Omental fat pad (tissue), 4 donors: Measurements from ENCODE around the gene DUS2. TPM values are rescaled to one million over a fixed set of nuclear protein-coding genes. Genes with fewer than 3 reads are reported as not detected.
"Not testable (repeated sequence)": the region's sequence is repeated elsewhere in the genome, so short reads cannot be mapped to it uniquely, and the experiment has no call there.

Source experiments
- ATAC-seq: fragments of 150-250 bp; one replicate; pipeline ENCODE4 v1.9.1; 2016; ENCODE audit warnings: mild to moderate bottlenecking, moderate library complexity; ENCODE audit not compliant: low FRiP score
- DNase-seq: peaks from one replicate; pipeline ENCODE4 v3.0.0-alpha.2; 2019; ENCODE audit warnings: low spot score
- CTCF ChIP-seq, 3 donors: fragments of 450-650 bp; IDR thresholded peaks; one replicate each; pipeline ENCODE4 v1.5.1; 2016 to 2017; ENCODE audit warnings: antibody characterized with exemption in 3 of 3, mild to moderate bottlenecking in 3 of 3, moderate library complexity in 2 of 3
- total RNA-seq, 4 donors: library from RNA; depleted of rRNA; stranded (reverse); fragments of >200 nt; gene quantifications; one replicate each; pipeline ENCODE4 v1.1.0, GENCODE V29; 2016

Gene DUS2
- total RNA-seq, 4 donors from 2014 or later: 6.7 to 17.9 (median 10.2) TPM

- no peak for DNase-seq
- ATAC-seq: no peak
- TF ChIP-seq CTCF (IDR thresholded peaks at IDR 0.05): no peak
Observed at GRCh38 chr16:68093816-68094613, 70.9 kb downstream of the DUS2 start.

GRCh38 chr16:68094614-68094934 lies 71.5 kb downstream of the DUS2 start:
- TF ChIP-seq CTCF (IDR thresholded peaks at IDR 0.05): no peak
- no peak for DNase-seq
- ATAC-seq: no peak

GRCh38 chr16:68096491-68096890 lies 73.4 kb downstream of the DUS2 start:
- no peak for TF ChIP-seq CTCF (IDR thresholded peaks at IDR 0.05)
- no peak for ATAC-seq
- DNase-seq: no peak

GRCh38 chr16:68097088-68097487 lies 74.0 kb downstream of the DUS2 start:
- no peak for TF ChIP-seq CTCF (IDR thresholded peaks at IDR 0.05)
- ATAC-seq: no peak
- no peak for DNase-seq

GRCh38 chr16:68097895-68098294 lies 74.8 kb downstream of the DUS2 start:
- no peak for ATAC-seq
- no peak for DNase-seq
- TF ChIP-seq CTCF (IDR thresholded peaks at IDR 0.05): no peak

- DNase-seq (no peak), ATAC-seq (no peak)
- no peak for TF ChIP-seq CTCF (IDR thresholded peaks at IDR 0.05)
Observed at GRCh38 chr16:68100488-68100887, 77.4 kb downstream of the DUS2 start.

- ATAC-seq: no peak
- no peak for TF ChIP-seq CTCF (IDR thresholded peaks at IDR 0.05)
- no peak for DNase-seq
Observed at GRCh38 chr16:68105611-68106010, 82.5 kb downstream of the DUS2 start.

- ATAC-seq, DNase-seq: not testable (repeated sequence)
Observed at GRCh38 chr16:68107230-68107928, 84.3 kb downstream of the DUS2 start.

- not testable (repeated sequence) for ATAC-seq, DNase-seq
Observed at GRCh38 chr16:68109156-68109555, 86.1 kb downstream of the DUS2 start.

GRCh38 chr16:68110611-68111010 lies 87.5 kb downstream of the DUS2 start:
- not testable (repeated sequence) for ATAC-seq

More at GRCh38 chr16:68110611-68111010, 87.5 kb downstream of the DUS2 start:
- DNase-seq: not testable (repeated sequence)
